Muscle layer of colon (tissue), 2 donors: ENCODE data around the gene ACADS.

Source experiments
- H3K27ac ChIP-seq: one replicate; pipeline ENCODE4 v1.7.0; 2013; ENCODE audit warnings: low read depth, mild to moderate bottlenecking, low read length, moderate library complexity
- H3K27me3 ChIP-seq, 2 donors: one replicate each; pipeline ENCODE4 v1.7.0; 2013; ENCODE audit warnings: low read length in 2 of 2, mild to moderate bottlenecking in 2 of 2; ENCODE audit not compliant: insufficient read depth in 2 of 2, control insufficient read depth in 1 of 2
- H3K36me3 ChIP-seq: one replicate; pipeline ENCODE4 v1.7.0; 2013; ENCODE audit warnings: mild to moderate bottlenecking, low read length; ENCODE audit not compliant: insufficient read depth
- H3K4me1 ChIP-seq: one replicate; pipeline ENCODE4 v1.7.0; 2013; ENCODE audit warnings: mild to moderate bottlenecking, low read length; ENCODE audit not compliant: insufficient read depth
- H3K4me3 ChIP-seq, 2 donors: one replicate each; pipeline ENCODE4 v1.7.0; 2013; ENCODE audit warnings: low read length in 2 of 2, low read depth in 1 of 2, mild to moderate bottlenecking in 1 of 2, moderate library complexity in 1 of 2
- H3K9ac ChIP-seq: one replicate; pipeline ENCODE4 v1.7.0; 2013; ENCODE audit warnings: low read length
- H3K9me3 ChIP-seq: one replicate; pipeline ENCODE4 v1.7.0; 2013; ENCODE audit warnings: mild to moderate bottlenecking, low read length
- donor health status: abdominal sarcoma.
- donor health status: Adenocarcinoma of cecum.

ACADS gene

GRCh38 chr12:120705618-120706017 lies 20.0 kb upstream of the ACADS start:
- peaks cover 6% of the 10 kb centered on the region for H3K4me1 ChIP-seq
- no peaks in the 10 kb centered on the region for H3K9me3 ChIP-seq
- H3K9ac ChIP-seq = no peak overlapping the region
- H3K27ac ChIP-seq = no peak overlapping the region
- peaks cover 22% of the 10 kb centered on the region for H3K36me3 ChIP-seq
- H3K27me3 ChIP-seq = no peaks in the 10 kb centered on the region
- no peak overlapping the region for H3K4me3 ChIP-seq

- Histone ChIP-seq H3K27ac (no peak overlapping the region), H3K9me3 (no peaks in the 10 kb centered on the region), H3K9ac (no peak overlapping the region), H3K36me3 (peaks cover 18% of the 10 kb centered on the region), H3K4me3 (no peak overlapping the region), H3K27me3 (no peaks in the 10 kb centered on the region), H3K4me1 (peaks cover 7% of the 10 kb centered on the region)
Measured at GRCh38 chr12:120706029-120706428, 19.6 kb upstream of the ACADS start.

- peaks cover 8% of the 10 kb centered on the region for H3K36me3 ChIP-seq
- peaks cover 19% of the 10 kb centered on the region for H3K4me1 ChIP-seq
- H3K27me3 ChIP-seq = no peaks in the 10 kb centered on the region
- H3K27ac ChIP-seq = no peak overlapping the region
- H3K9ac ChIP-seq = no peak overlapping the region
- no peak overlapping the region for H3K4me3 ChIP-seq
- no peaks in the 10 kb centered on the region for H3K9me3 ChIP-seq
Measured at GRCh38 chr12:120708651-120709050, 17.0 kb upstream of the ACADS start.

- H3K27me3 ChIP-seq = no peaks in the 10 kb centered on the region
- H3K4me1 ChIP-seq = peaks cover 23% of the 10 kb centered on the region
- H3K9me3 ChIP-seq = no peaks in the 10 kb centered on the region
- H3K27ac ChIP-seq = peak within 1 kb of the TSS; percentile 85
- peak within 1 kb of the TSS; percentile 59 for H3K9ac ChIP-seq
- peaks cover 23% of the 10 kb centered on the region for H3K36me3 ChIP-seq
- peak within 1 kb of the TSS; percentile 67 to 68 for H3K4me3 ChIP-seq
Measured at GRCh38 chr12:120710031-120710804, 15.4 kb upstream of the ACADS start, which contains the start of gene UNC119B. UNC119B (plus strand) TSS chr12:120710458; CDS start chr12:120710475, 17 bp downstream.

GRCh38 chr12:120710805-120711296 lies 14.8 kb upstream of the ACADS start:
- Histone ChIP-seq H3K4me1 (peaks cover 23% of the 10 kb centered on the region), H3K9ac (peak overlapping the region; percentile 59), H3K27me3 (no peaks in the 10 kb centered on the region), H3K9me3 (no peaks in the 10 kb centered on the region), H3K27ac (peak overlapping the region; percentile 85), H3K4me3 (peak overlapping the region; percentile 67 to 68), H3K36me3 (peaks cover 23% of the 10 kb centered on the region)

GRCh38 chr12:120711411-120711810 lies 14.2 kb upstream of the ACADS start:
- no peaks in the 10 kb centered on the region for H3K27me3 ChIP-seq
- H3K36me3 ChIP-seq = peaks cover 29% of the 10 kb centered on the region
- peak overlapping the region; percentile 67 to 68 for H3K4me3 ChIP-seq
- peaks cover 23% of the 10 kb centered on the region for H3K4me1 ChIP-seq
- peak overlapping the region; percentile 85 for H3K27ac ChIP-seq
- no peaks in the 10 kb centered on the region for H3K9me3 ChIP-seq
- no peak overlapping the region for H3K9ac ChIP-seq

GRCh38 chr12:120712610-120713009 lies 13.0 kb upstream of the ACADS start:
- Histone ChIP-seq H3K9ac (no peak overlapping the region), H3K36me3 (peaks cover 38% of the 10 kb centered on the region), H3K9me3 (no peaks in the 10 kb centered on the region), H3K27ac (no peak overlapping the region), H3K27me3 (no peaks in the 10 kb centered on the region), H3K4me3 (no peak overlapping the region), H3K4me1 (peaks cover 23% of the 10 kb centered on the region)

- Histone ChIP-seq H3K36me3 (peaks cover 49% of the 10 kb centered on the region), H3K27me3 (no peaks in the 10 kb centered on the region), H3K9me3 (no peaks in the 10 kb centered on the region), H3K27ac (no peak overlapping the region), H3K4me1 (peaks cover 23% of the 10 kb centered on the region), H3K9ac (no peak overlapping the region), H3K4me3 (no peak overlapping the region)
Measured at GRCh38 chr12:120713861-120714482, 11.7 kb upstream of the ACADS start.

- H3K36me3 ChIP-seq = peaks cover 84% of the 10 kb centered on the region
- no peaks in the 10 kb centered on the region for H3K9me3 ChIP-seq
- peaks cover 10% of the 10 kb centered on the region for H3K4me1 ChIP-seq
- H3K9ac ChIP-seq = no peak overlapping the region
- H3K27ac ChIP-seq = no peak overlapping the region
- H3K4me3 ChIP-seq = no peak overlapping the region
- H3K27me3 ChIP-seq = no peaks in the 10 kb centered on the region
Measured at GRCh38 chr12:120718055-120718454, 7.6 kb upstream of the ACADS start.

GRCh38 chr12:120719072-120719471 lies 6.6 kb upstream of the ACADS start:
- Histone ChIP-seq H3K9me3 (no peaks in the 10 kb centered on the region), H3K27me3 (no peaks in the 10 kb centered on the region), H3K4me3 (no peak overlapping the region), H3K4me1 (peaks cover 6% of the 10 kb centered on the region), H3K27ac (no peak overlapping the region), H3K36me3 (peaks cover 84% of the 10 kb centered on the region), H3K9ac (no peak overlapping the region)

GRCh38 chr12:120719496-120720233 lies 6.0 kb upstream of the ACADS start:
- no peak overlapping the region for H3K9ac ChIP-seq
- H3K27me3 ChIP-seq = no peaks in the 10 kb centered on the region
- H3K36me3 ChIP-seq = peaks cover 82% of the 10 kb centered on the region
- H3K4me1 ChIP-seq = peaks cover 7% of the 10 kb centered on the region
- H3K27ac ChIP-seq = no peak overlapping the region
- H3K4me3 ChIP-seq = no peak overlapping the region
- no peaks in the 10 kb centered on the region for H3K9me3 ChIP-seq
